Limb (tissue), 2 donors: ENCODE results near the gene SCN1B.
"Not testable (repeated sequence)": the region's sequence is repeated elsewhere in the genome, so short reads cannot be mapped to it uniquely, and the experiment has no call there.

Experiments used
- DNase-seq, 2 donors: peaks; one replicate each; pipeline ENCODE4 v3.0.0-alpha.2; 2016; ENCODE audit errors: extremely low spot score in 2 of 2

SCN1B gene

GRCh38 chr19:35015954-35016351 lies 14.3 kb upstream of the SCN1B start:
- DNase-seq = no peak

- DNase-seq = no peak
Measured at GRCh38 chr19:35017507-35017906, 12.8 kb upstream of the SCN1B start.

GRCh38 chr19:35018379-35018778 lies 11.9 kb upstream of the SCN1B start:
- no peak for DNase-seq

- no peak for DNase-seq
Measured at GRCh38 chr19:35019144-35019543, 11.1 kb upstream of the SCN1B start.

- DNase-seq = no peak
Measured at GRCh38 chr19:35021016-35021415, 9.3 kb upstream of the SCN1B start.

GRCh38 chr19:35021596-35021995 lies 8.7 kb upstream of the SCN1B start:
- DNase-seq = no peak

GRCh38 chr19:35022460-35022859 lies 7.8 kb upstream of the SCN1B start:
- no peak for DNase-seq

GRCh38 chr19:35023428-35023827 lies 6.8 kb upstream of the SCN1B start:
- no peak for DNase-seq

GRCh38 chr19:35024095-35024494 lies 6.2 kb upstream of the SCN1B start:
- no peak for DNase-seq

- no peak for DNase-seq
Measured at GRCh38 chr19:35025969-35026368, 4.3 kb upstream of the SCN1B start.

- DNase-seq = no peak
Measured at GRCh38 chr19:35026418-35026817, 3.9 kb upstream of the SCN1B start.

GRCh38 chr19:35027009-35027408 lies 3.3 kb upstream of the SCN1B start:
- DNase-seq = no peak

- no peak for DNase-seq
Measured at GRCh38 chr19:35027851-35028599, 2.2 kb upstream of the SCN1B start.

- DNase-seq = not testable (repeated sequence)
Measured at GRCh38 chr19:35028600-35028885, 1.7 kb upstream of the SCN1B start.

- not testable (repeated sequence) for DNase-seq
Measured at GRCh38 chr19:35029275-35029736, 964 bp upstream of the SCN1B start.

GRCh38 chr19:35029737-35030256 lies 473 bp upstream of the SCN1B start:
- no peak for DNase-seq

GRCh38 chr19:35031072-35031881 lies 1.0 kb downstream of the SCN1B start:
- DNase-seq = peak in 1 of 2 donors; percentile 68

GRCh38 chr19:35032356-35032865 lies 2.1 kb downstream of the SCN1B start:
- no peak for DNase-seq

- no peak for DNase-seq
Measured at GRCh38 chr19:35033067-35034004, 3.1 kb downstream of the SCN1B start.

GRCh38 chr19:35034005-35034502 lies 3.8 kb downstream of the SCN1B start:
- DNase-seq = no peak
